ENCODE data around the gene GTF2IRD2.
"Not testable (repeated sequence)": the region's sequence is repeated elsewhere in the genome, so short reads cannot be mapped to it uniquely, and the experiment has no call there.

Gene GTF2IRD2

DNA sequence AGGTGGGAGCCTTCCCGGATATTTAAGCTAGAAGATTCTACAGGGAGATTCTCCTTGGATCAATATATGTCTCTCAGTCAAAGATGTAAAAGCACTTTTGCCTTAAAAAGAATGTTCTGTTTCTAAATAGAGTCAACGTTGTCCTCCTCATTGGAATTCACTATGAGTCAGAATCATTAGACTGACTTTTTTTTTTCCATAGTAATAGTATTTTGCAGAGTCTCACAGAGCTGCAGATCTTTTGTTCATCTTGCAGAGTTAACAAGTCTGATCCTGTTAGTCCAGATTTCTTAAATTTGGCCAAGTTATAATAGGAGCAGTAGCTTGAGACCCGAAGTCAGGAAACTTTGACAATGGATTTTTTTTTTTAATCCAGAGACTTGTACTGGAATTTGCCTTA lies 92.4 kb downstream of the GTF2IRD2 start:
- not testable (repeated sequence) for H3K27ac ChIP-seq (ENCODE audit: insufficient read depth, low read length, poor library complexity, severe bottlenecking); H3K4me1 ChIP-seq (ENCODE audit: control insufficient read depth, insufficient read depth, low read length, poor library complexity, severe bottlenecking); H3K4me3 ChIP-seq (ENCODE audit: insufficient read depth, low read depth, low read length, poor library complexity, severe bottlenecking); H3K27me3 ChIP-seq (replicated peaks; ENCODE audit: control insufficient read depth, insufficient read depth, low read length, poor library complexity, severe bottlenecking); DNase-seq; H3K36me3 ChIP-seq (ENCODE audit: control insufficient read depth, insufficient read depth, low read length); H3K9me3 ChIP-seq (ENCODE audit: control insufficient read depth, low read length)

DNA sequence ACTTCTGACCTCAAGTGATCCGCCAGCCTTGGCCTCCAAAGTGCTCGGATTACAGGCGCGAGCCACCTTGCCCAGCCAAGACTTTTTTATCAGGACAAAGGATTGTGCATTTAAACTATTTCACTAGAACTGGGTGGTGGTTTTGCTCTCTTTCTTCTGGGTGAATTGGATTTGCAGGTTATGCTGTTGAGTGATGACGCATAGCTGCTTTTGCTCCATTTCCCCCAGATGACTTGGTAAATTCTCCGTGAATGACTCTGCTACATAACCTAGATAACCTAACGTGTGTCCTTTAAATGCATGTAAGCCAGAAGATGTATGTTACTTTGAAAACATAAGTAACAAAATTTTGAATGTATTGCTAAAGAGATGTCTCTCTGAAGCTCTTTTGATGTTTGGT lies 93.1 kb downstream of the GTF2IRD2 start:
- H3K9me3 ChIP-seq (ENCODE audit: control insufficient read depth, low read length); H3K4me1 ChIP-seq (ENCODE audit: control insufficient read depth, insufficient read depth, low read length, poor library complexity, severe bottlenecking); H3K36me3 ChIP-seq (ENCODE audit: control insufficient read depth, insufficient read depth, low read length); H3K27ac ChIP-seq (ENCODE audit: insufficient read depth, low read length, poor library complexity, severe bottlenecking); H3K4me3 ChIP-seq (ENCODE audit: insufficient read depth, low read depth, low read length, poor library complexity, severe bottlenecking); DNase-seq; H3K27me3 ChIP-seq (replicated peaks; ENCODE audit: control insufficient read depth, insufficient read depth, low read length, poor library complexity, severe bottlenecking): not testable (repeated sequence)

DNA sequence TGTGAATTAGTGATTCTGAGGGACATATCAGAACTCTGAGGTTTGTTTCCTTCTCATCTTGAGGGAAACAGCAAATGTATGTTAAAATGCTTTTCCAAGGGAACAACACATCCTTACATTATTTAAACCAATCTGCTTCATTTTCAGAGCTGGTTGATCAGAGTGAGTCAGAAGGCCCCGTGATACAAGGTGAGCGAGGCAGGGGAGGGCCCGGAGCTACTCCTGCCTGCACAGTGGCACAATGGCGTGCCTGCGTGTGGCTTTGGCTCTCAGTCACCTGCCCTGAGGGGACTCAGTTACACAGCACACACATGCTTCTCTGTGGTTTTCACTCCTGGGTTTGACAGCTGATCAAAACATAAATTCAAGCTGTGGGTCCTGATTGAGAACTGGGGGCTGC lies 94.7 kb downstream of the GTF2IRD2 start:
- H3K9me3 ChIP-seq (ENCODE audit: control insufficient read depth, low read length); H3K36me3 ChIP-seq (ENCODE audit: control insufficient read depth, insufficient read depth, low read length); DNase-seq; H3K27me3 ChIP-seq (replicated peaks; ENCODE audit: control insufficient read depth, insufficient read depth, low read length, poor library complexity, severe bottlenecking); H3K27ac ChIP-seq (ENCODE audit: insufficient read depth, low read length, poor library complexity, severe bottlenecking); H3K4me1 ChIP-seq (ENCODE audit: control insufficient read depth, insufficient read depth, low read length, poor library complexity, severe bottlenecking); H3K4me3 ChIP-seq (ENCODE audit: insufficient read depth, low read depth, low read length, poor library complexity, severe bottlenecking): not testable (repeated sequence)

DNA sequence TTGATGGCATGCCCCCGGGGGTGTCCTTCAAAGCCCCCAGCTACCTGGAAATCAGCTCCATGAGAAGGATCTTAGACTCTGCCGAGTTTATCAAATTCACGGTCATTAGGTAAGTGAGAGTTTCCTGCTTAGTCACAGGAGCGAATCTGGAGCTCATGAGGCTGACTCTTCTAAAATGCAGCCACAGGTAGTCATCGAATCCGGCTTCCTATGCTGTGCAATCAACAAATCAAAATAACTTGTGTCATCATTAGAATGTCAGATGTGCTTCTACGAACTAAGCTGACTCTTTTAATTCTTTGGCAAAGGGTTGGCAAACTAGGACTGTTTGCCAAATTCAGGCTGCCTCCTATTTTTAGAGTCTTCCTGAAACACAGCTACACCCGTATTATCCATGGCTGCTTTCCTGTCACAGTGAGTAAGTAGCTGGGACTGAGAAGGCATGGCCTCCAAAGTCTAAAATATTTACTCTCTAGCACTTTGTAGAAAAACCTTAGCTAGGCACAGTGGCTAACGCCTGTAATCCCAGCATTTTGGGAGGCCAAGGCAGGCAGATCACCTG lies 97.4 kb downstream of the GTF2IRD2 start:
- H3K4me1 ChIP-seq (ENCODE audit: control insufficient read depth, insufficient read depth, low read length, poor library complexity, severe bottlenecking); H3K9me3 ChIP-seq (ENCODE audit: control insufficient read depth, low read length); H3K36me3 ChIP-seq (ENCODE audit: control insufficient read depth, insufficient read depth, low read length); H3K27ac ChIP-seq (ENCODE audit: insufficient read depth, low read length, poor library complexity, severe bottlenecking); DNase-seq; H3K4me3 ChIP-seq (ENCODE audit: insufficient read depth, low read depth, low read length, poor library complexity, severe bottlenecking); H3K27me3 ChIP-seq (replicated peaks; ENCODE audit: control insufficient read depth, insufficient read depth, low read length, poor library complexity, severe bottlenecking): not testable (repeated sequence)
